Measurements from ENCODE around the gene CKAP5.

- TF ChIP-seq CTCF (conservative IDR thresholded peaks at IDR 0.05; ENCODE audit: low read depth in 2 of 2) (no peak), POLR2AphosphoS5 (IDR thresholded peaks at IDR 0.05; ENCODE audit: low read depth) (no peak), CREB1 (CRISPR knock-in tag; IDR thresholded peaks at IDR 0.05; ENCODE audit: low read depth) (no peak), EZH2phosphoT487 (IDR thresholded peaks at IDR 0.05; ENCODE audit: unreplicated experiment) (no peak), REST (IDR thresholded peaks at IDR 0.05; ENCODE audit: unreplicated experiment) (no peak)
Observed at GRCh38 chr11:46855167-46855566, 9.1 kb upstream of the CKAP5 start.

Measured in GM23338 (cell line).